SJCRH30 (cell line): ENCODE measurements around the gene PLEKHM3. TPM values are rescaled to one million over a fixed set of nuclear protein-coding genes. Genes with fewer than 3 reads are reported as not detected.

ENCODE experiments used
- DNase-seq, 2 experiments: peaks; one replicate each; pipeline ENCODE4 v3.0.0-alpha.2; 2015 to 2020
- H3K27ac ChIP-seq: fragments of 250-450 bp; sonication (Bioruptor Pico); 2 replicates; pipeline ENCODE4 v1.5.1; 2020; ENCODE audit warnings: mild to moderate bottlenecking, moderate library complexity
- H3K27me3 ChIP-seq: fragments of 250-450 bp; sonication (Bioruptor Pico); 2 replicates; pipeline ENCODE4 v1.5.1; 2020; ENCODE audit warnings: mild to moderate bottlenecking, moderate library complexity
- H3K36me3 ChIP-seq: fragments of 250-450 bp; sonication (Bioruptor Pico); 2 replicates; pipeline ENCODE4 v1.5.1; 2020; ENCODE audit warnings: mild to moderate bottlenecking, moderate library complexity
- H3K4me1 ChIP-seq: fragments of 250-450 bp; sonication (Bioruptor Pico); 2 replicates; pipeline ENCODE4 v1.5.1; 2020; ENCODE audit warnings: mild to moderate bottlenecking, moderate library complexity
- H3K4me3 ChIP-seq: fragments of 250-450 bp; sonication (Bioruptor Pico); 2 replicates; pipeline ENCODE4 v1.5.1; 2020; ENCODE audit warnings: mild to moderate bottlenecking, moderate library complexity
- H3K9me3 ChIP-seq: fragments of 250-450 bp; sonication (Bioruptor Pico); replicated peaks from 2 replicates; pipeline ENCODE4 v1.5.1; 2020; ENCODE audit warnings: mild to moderate bottlenecking, moderate library complexity
- total RNA-seq: library from RNA; depleted of rRNA; stranded (reverse); fragments of >200 nt; shearing (Covaris generic); gene quantifications from 2 replicates; pipeline ENCODE4 v1.2.3, GENCODE V29; 2014

Gene PLEKHM3
- total RNA-seq, 1 experiment from 2014 or later: 6.1 TPM

DNA sequence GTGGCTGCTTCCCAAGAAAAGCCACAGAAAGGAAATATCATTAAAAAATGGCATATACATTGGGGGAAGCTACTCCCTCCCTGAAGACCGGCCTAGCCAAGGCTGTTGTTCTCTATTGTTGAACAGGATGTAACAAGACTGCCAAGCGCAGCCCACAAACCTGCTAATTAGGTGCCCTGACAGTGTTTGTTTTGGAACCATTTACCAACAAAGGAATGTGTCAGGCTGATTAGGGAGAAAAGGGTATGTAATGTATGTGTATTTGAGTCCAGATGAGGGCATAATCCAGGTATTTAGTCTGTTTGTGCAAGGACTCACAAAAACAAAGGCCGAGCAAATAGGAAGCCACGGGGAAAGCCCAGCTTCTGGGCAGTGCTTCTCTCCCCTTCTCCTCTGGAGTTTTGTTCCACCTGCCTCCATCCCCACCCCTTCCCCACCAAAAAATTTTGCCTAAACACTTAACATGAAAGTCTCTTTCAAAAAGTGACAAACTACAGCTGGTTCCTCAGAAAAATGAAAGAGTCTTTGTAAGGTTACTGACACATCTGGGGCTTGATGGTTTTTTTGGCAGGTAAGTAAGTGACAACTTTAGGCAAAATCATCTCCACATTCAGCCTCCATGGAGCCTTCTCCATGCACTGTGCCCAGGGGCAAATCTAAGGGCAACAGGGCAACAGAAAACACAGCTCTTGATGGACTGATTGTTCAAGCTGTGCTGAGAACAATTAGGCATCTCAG, 177.4 kb downstream of the PLEKHM3 start:
- Histone ChIP-seq H3K4me3 (no peak overlapping the region), H3K9me3 (no peaks in the 10 kb centered on the region), H3K36me3 (no peaks in the 10 kb centered on the region), H3K4me1 (peaks cover 5% of the 10 kb centered on the region), H3K27me3 (no peaks in the 10 kb centered on the region), H3K27ac (no peak overlapping the region)
- peak; percentile 20 to 39 for DNase-seq

DNA sequence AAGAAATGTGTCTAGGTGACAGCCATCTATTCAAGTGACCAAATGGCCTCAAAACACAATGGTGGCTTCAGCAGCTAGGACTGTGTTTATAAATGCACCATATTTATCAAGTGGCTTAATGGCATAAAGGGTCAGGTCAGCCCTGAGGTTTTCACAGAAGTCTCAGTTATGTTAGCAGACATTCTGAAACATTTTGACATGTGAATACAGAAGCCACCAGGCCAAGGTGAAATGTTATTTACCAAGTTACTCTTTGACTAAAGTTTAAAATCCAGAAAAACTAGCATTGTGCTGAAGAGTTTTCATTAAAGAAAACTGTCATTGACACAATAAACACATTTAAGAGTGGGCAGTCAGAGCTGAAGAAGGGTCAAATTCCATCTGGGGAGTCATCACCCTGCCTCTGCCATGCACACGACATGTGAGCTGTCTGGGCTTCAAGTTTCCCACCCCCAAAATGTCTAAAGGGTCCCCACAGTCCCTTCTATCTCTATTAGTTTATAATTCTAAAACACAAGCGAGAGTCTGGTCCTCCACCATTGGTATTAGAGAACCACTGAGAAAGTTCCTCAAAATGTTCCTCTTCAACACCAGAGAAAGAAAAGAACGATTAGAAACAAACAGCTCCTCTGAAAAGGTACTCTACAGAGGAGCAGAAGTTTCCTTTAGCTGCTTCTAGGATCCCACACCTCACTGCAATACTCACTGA, 178.1 kb downstream of the PLEKHM3 start:
- no peak overlapping the region for H3K27ac ChIP-seq
- H3K4me3 ChIP-seq: no peak overlapping the region
- DNase-seq: no peak
- no peaks in the 10 kb centered on the region for H3K36me3 ChIP-seq
- H3K27me3 ChIP-seq: no peaks in the 10 kb centered on the region
- H3K4me1 ChIP-seq: peaks cover 5% of the 10 kb centered on the region
- H3K9me3 ChIP-seq: no peaks in the 10 kb centered on the region

DNA sequence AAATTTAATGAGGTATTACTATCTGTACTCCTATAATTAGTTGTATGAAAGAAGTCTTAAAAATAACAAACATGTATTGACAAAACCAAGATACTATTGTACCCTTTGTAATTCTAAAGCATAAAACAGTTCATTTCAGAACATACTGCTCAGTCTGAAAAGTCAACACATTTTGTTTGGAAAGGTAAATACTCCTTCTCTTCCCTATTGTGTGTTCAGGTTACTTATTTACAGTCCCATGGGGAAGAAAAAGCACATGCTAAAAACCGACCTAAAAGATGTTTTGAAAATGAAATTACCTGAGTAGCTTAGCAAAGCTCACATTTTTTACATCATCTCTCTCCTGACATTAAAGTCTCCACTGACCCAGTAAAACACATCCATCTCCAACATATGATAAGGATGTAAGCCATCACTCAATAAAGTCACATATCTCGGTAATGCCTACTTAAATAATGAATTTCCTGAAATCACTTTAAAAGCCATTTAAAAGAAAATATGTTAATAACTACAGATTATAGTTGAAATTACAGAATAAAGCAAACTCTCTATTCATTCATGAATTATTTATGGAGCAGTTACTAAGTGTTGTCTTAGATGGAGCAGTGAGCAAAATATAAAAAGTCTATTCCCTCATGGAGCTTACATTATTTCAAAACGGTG, 180.0 kb downstream of the PLEKHM3 start:
- Histone ChIP-seq H3K4me1 (peaks cover 5% of the 10 kb centered on the region), H3K27ac (no peak overlapping the region), H3K4me3 (no peak overlapping the region), H3K27me3 (no peaks in the 10 kb centered on the region), H3K9me3 (no peaks in the 10 kb centered on the region), H3K36me3 (no peaks in the 10 kb centered on the region)
- DNase-seq: no peak

DNA sequence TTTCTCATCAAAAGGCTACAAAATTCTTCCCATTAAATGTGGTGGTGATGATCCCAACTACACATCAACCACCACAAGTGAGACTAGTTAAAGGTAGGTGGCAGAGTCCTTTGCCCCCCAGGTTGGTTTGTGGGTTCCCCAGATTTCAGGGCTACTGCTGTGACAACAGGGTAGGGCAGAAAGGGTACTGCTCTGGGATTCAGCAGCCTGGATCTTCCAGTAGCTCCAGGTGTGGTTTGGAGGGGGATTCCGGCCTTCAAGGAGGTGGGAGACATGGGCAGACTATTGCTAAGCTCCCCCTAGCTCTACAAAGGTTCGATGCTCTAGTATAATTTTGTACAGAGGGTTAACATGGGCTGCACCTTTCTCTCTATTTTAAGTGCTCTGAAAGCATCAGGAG, 180.7 kb downstream of the PLEKHM3 start:
- H3K27ac ChIP-seq: no peak overlapping the region
- H3K27me3 ChIP-seq: no peaks in the 10 kb centered on the region
- no peaks in the 10 kb centered on the region for H3K9me3 ChIP-seq
- no peaks in the 10 kb centered on the region for H3K36me3 ChIP-seq
- peaks cover 5% of the 10 kb centered on the region for H3K4me1 ChIP-seq
- no peak for DNase-seq
- H3K4me3 ChIP-seq: no peak overlapping the region

DNA sequence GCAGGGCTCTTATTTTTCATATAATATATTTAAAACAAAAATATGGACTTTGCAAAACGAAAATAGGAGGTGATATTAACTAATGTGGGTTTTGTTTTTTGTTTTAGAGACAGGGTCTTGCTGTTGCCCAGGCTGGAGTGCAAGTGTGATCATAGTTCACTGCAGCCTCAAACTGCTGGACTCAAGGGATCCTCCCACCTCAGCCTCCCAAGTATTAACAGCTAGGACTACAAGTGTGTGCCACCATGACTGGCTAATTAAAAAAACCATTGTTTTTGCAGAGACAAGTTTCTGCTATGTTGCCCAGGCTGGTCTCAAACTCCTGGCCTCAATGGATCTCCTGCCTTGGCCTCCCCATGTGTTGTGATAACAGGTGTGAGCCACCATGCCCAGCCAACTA, 185.2 kb downstream of the PLEKHM3 start:
- Histone ChIP-seq H3K4me3 (no peak overlapping the region), H3K4me1 (no peaks in the 10 kb centered on the region), H3K9me3 (no peaks in the 10 kb centered on the region), H3K27me3 (no peaks in the 10 kb centered on the region), H3K27ac (no peak overlapping the region), H3K36me3 (no peaks in the 10 kb centered on the region)
- no peak for DNase-seq

DNA sequence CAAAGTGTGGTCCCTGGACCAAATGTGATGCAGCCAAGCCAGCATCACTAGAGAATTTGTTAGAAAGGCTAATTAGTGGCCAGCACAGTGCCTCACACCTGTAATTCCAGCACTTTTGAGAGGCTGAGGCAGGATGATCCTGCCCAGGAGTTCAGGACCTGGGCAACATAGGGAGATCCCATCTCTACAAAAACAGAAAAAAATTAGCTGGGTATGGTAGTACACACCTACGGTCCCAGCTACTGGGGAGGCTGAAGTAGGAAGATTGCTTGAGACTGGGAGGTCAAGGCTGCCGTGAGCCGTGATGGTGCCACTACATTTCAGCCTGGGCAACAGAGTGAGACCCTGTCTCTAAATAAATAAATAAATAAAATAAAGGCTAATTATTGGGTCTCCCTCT, 185.8 kb downstream of the PLEKHM3 start:
- H3K27me3 ChIP-seq: no peaks in the 10 kb centered on the region
- DNase-seq: no peak
- no peak overlapping the region for H3K27ac ChIP-seq
- no peaks in the 10 kb centered on the region for H3K9me3 ChIP-seq
- H3K36me3 ChIP-seq: no peaks in the 10 kb centered on the region
- H3K4me3 ChIP-seq: no peak overlapping the region
- H3K4me1 ChIP-seq: no peaks in the 10 kb centered on the region

DNA sequence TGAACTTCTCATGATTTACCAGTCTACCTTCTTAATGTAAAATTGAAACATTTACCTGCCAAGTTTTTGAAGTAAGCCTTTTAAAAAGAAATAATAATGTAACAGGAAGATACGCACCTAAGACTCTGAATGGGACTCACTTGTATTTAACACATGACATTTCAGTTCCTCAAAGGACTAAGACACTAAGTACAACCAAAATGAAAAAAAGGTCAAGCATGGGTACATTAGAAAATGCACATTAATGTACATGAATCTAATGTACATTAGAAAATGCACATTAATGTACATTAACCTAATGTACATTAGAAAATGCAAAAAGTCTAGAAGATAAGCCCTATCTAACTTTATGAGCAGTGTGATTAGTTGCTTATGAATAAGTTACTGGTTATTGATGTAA, 186.3 kb downstream of the PLEKHM3 start:
- no peak for DNase-seq
- H3K4me1 ChIP-seq: no peaks in the 10 kb centered on the region
- H3K27ac ChIP-seq: no peak overlapping the region
- H3K9me3 ChIP-seq: no peaks in the 10 kb centered on the region
- H3K4me3 ChIP-seq: no peak overlapping the region
- no peaks in the 10 kb centered on the region for H3K36me3 ChIP-seq
- H3K27me3 ChIP-seq: no peaks in the 10 kb centered on the region

DNA sequence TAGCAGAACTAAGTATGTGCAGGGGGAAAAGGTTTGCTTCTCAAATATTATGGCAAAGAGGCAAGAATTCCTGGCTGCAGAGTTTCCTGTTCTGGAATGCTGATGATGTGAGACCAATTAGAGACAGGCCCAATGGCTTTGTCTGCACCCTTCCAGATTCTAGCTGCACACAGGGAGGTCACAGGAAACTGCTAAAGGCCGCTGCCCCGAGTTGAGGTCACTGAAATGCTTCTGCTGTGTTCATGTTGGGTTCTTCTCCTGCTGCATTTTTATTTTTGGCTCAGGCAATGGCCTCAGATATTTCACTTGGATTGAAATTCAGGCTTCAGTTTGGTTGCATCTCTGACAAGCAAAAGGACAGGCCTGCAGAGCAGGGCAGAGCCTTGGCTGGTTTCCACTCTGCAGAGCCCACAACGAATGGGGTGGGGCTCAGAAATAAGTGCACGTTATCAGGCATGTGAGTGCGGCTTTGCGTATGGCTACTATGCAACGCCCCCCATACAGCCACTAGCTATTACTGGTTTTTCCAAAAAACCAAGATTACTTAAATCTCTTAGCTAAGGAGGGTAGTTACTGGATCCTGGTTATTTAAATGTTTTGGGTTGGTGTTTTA, 188.7 kb downstream of the PLEKHM3 start:
- no peak for DNase-seq
- Histone ChIP-seq H3K4me3 (no peak overlapping the region), H3K27me3 (no peaks in the 10 kb centered on the region), H3K4me1 (no peaks in the 10 kb centered on the region), H3K36me3 (no peaks in the 10 kb centered on the region), H3K9me3 (no peaks in the 10 kb centered on the region), H3K27ac (no peak overlapping the region)

DNA sequence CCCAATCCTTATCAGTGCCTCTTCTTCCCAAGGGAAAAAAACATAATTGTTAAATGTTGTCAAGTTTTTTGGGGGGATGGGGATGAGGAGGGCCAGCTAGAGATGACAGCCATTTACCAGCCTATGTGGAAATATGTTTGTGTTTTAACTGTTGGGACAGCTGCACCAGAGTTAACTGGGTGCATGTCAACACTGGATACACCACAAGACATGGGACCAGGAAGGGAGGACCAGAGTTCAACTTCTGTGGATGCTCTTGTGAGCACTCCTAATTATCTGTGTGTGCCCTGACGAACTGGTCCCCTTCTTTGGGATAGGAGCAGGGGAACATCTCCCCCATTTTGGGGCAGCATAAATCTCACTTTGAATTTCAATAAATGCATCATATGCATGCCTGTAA, 189.5 kb downstream of the PLEKHM3 start:
- Histone ChIP-seq H3K4me1 (no peaks in the 10 kb centered on the region), H3K36me3 (no peaks in the 10 kb centered on the region), H3K9me3 (no peaks in the 10 kb centered on the region), H3K27me3 (no peaks in the 10 kb centered on the region), H3K4me3 (no peak overlapping the region), H3K27ac (no peak overlapping the region)
- no peak for DNase-seq

DNA sequence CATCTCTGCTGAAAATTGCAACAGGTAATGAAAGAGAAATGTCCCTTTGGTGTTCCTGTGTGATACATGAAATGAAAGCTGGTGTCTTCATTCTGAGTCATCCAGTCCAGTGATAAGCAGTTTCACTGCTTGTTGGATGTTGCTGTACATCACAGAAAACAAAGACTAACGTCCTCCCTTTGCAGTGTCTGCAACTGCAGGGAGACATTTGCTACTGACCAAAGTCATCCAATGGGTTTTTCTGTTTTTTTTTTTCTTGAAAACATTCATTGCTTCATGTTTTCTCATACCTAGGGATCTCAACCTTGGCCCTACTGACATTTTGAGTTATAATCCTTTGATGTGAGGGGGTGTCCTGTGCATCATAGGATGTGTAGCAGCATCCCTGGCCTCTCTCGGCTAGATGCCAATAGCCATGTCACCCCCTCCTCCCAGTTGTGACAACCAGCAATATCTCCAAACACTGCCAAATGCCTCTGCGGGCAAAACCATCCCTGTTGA, 192.0 kb downstream of the PLEKHM3 start:
- no peaks in the 10 kb centered on the region; the same call in 1 of the 2 replicates for H3K4me1 ChIP-seq
- no peak overlapping the region for H3K27ac ChIP-seq
- no peaks in the 10 kb centered on the region for H3K36me3 ChIP-seq
- no peaks in the 10 kb centered on the region for H3K9me3 ChIP-seq
- no peak overlapping the region for H3K4me3 ChIP-seq
- DNase-seq: no peak
- no peaks in the 10 kb centered on the region for H3K27me3 ChIP-seq

DNA sequence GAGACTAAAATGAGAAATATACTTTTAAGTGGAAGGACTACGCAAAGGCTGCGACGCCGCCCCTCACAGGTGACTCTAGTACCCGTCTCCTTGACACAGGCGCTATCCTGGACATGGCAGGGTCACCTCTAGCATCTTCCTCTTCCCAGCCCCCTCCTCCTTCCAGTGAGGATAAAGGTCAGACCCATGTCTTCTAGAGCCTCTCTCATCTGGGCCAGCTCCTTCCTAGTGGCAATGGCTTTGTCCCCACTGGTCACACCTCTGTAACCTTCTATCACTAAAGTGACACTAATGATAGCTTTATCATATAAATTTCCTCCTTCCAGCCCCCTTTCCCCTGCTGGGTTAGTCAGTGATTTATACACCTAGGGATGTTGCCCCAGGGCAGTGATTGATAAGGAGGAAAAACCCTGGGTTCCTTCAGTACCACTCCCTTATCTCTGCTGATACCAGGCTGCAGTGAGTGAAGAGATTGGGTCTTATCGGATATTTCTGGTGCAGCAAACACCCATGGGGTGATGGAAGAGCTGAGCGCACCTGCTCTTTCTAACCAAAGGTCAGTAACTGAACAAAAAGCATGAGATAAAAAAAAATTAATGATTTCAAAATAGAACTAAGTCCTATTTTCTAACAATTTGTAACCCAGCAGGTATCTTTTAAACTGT, 193.6 kb downstream of the PLEKHM3 start:
- Histone ChIP-seq H3K27ac (no peak overlapping the region), H3K36me3 (no peaks in the 10 kb centered on the region), H3K27me3 (no peaks in the 10 kb centered on the region), H3K9me3 (no peaks in the 10 kb centered on the region), H3K4me3 (no peak overlapping the region), H3K4me1 (no peaks in the 10 kb centered on the region; the same call in 1 of the 2 replicates)
- DNase-seq: no peak

DNA sequence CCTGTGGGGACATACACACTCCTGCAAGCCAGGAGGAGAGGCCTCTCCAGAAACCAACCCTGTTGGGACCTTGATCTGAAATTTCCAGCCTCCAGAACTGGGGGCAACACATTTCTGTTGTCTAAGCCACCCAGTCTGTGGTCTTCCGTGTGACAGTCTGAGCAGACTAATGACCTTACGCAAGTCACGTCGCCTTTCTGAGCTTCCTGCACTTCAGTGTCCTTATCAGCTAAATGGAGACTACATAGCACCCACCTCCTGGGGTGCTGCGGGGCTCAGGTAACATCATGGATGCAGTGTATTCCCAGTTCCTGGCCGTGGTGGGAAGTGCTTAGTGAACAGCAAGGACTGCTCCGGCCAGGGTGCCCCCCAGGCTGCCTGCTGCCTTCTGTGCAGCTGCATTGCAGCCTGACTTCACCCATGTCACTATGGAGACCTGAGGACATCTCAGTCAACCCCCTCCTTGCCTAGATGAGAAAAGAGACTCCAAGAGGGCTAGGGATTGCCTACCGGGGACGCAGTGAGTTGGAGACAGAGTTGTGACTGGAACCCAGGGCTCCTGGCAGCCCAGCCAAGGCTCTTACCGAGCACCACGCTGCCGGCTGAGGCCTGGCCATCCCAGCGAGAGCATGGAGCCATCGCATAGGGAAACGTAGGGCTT, 194.4 kb downstream of the PLEKHM3 start:
- Histone ChIP-seq H3K27me3 (no peaks in the 10 kb centered on the region), H3K27ac (no peak overlapping the region), H3K9me3 (no peaks in the 10 kb centered on the region), H3K4me3 (no peak overlapping the region), H3K36me3 (no peaks in the 10 kb centered on the region), H3K4me1 (no peaks in the 10 kb centered on the region; the same call in 1 of the 2 replicates)
- no peak for DNase-seq

DNA sequence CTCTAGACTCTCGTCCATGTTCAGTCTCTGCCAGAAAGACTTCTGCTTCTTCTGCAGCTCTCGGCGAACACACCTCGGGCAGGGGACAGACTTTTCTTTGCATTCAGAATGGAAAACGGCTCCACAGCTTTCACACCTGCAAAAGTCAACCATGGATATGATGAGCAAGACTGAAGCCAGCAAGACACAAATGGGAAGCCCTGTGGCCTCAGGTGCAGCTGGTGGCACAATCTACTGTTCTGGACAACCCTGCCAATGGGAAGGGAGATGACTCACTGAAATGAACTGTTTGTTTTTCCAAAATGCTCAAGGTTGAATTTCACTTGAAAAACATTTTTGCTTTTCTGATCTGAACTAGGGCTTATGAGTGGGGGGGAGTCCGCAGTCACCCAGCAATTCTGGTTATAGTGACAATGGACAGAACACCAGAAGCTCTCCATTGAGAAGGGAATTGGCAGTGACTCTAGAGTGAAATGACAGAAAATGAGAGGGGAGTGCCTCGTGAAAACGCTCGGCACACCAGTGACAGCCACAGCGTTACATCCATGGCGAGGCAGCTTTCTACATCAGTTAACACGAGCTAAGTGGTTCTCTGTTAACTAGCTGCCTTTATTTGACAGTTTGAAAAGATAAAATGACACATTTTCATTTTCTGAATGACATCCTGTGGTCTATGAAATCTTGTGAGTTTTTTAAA, 196.8 kb downstream of the PLEKHM3 start:
- no peak overlapping the region for H3K4me3 ChIP-seq
- H3K9me3 ChIP-seq: no peaks in the 10 kb centered on the region
- DNase-seq: no peak
- H3K27ac ChIP-seq: no peak overlapping the region
- H3K27me3 ChIP-seq: no peaks in the 10 kb centered on the region
- H3K36me3 ChIP-seq: no peaks in the 10 kb centered on the region
- no peaks in the 10 kb centered on the region; the same call in 1 of the 2 replicates for H3K4me1 ChIP-seq
